ENCODE data around the gene RNF224. TPM values are rescaled to one million over a fixed set of nuclear protein-coding genes. Genes with fewer than 3 reads are reported as not detected.

Gene RNF224
- polyA plus RNA-seq, 1 of the 3 experiments (the other 2 are of a cell fraction), result 0.03 TPM

- ChIA-PET POLR2A (interaction anchor here (1.0 to 1.5 kb wide), 4 partner anchors 9 to 51 kb away, joined by 3 to 8 read pairs (median 4); no protein-coding TSS in a partner anchor), CTCF (interaction anchor here (0.9 to 2.8 kb wide), 5 partner anchors 12 to 149 kb away, joined by 3 to 18 read pairs (median 8); partner anchors contain the start of genes EXD3 and NOXA1)
- Histone ChIP-seq H4K20me1 (ENCODE audit: insufficient read depth) (0 out of 2 replicates have a peak, but pooled peaks cover 3% of the 10 kb centered on the region), H3K9ac (no peak overlapping the region), H3K4me3 (ENCODE audit: low read depth in 2 of 2, low read length in 1 of 2) (no peak overlapping the region), H3K4me2 (no peak overlapping the region), H2AFZ (ENCODE audit: low read depth) (no peak overlapping the region), H3K27ac (ENCODE audit: low read depth in 2 of 2, low read length in 1 of 2) (no peak overlapping the region), H3K36me3 (replicated peaks in 1 of 2; ENCODE audit: control insufficient read depth in 1 of 2, insufficient read depth in 2 of 2, low read length in 1 of 2) (peaks cover 7 to 31% of the 10 kb centered on the region in 2 experiments), H3F3A (replicated peaks; ENCODE audit: insufficient read depth) (peaks cover 8% of the 10 kb centered on the region), H3K4me1 (ENCODE audit: control insufficient read depth in 1 of 2, insufficient read depth in 2 of 2, low read depth in 1 of 2, low read length in 1 of 2) (no peaks in the 10 kb centered on the region; a peak in 2 of 4 replicates), H3K9me2 (no peaks in the 10 kb centered on the region), H3K27me3 (ENCODE audit: insufficient read depth) (no peaks in the 10 kb centered on the region), H3K9me3 (no peaks in the 10 kb centered on the region), H3K79me2 (ENCODE audit: insufficient read depth) (no peaks in the 10 kb centered on the region)
- no peak for TF ChIP-seq SMC3 (IDR thresholded peaks at IDR 0.05; ENCODE audit: low read depth, low read length)
- TF ChIP-seq RFX5 (IDR thresholded peaks at IDR 0.05; ENCODE audit: low read length), result no peak
- no peak for TF ChIP-seq RCOR1 (IDR thresholded peaks at IDR 0.05; ENCODE audit: low read length)
- TF ChIP-seq GABPA (IDR thresholded peaks at IDR 0.05; ENCODE audit: low read depth), result no peak
- no peak for TF ChIP-seq FOXJ3 (CRISPR knock-in tag; IDR thresholded peaks at IDR 0.05)
- TF ChIP-seq FOXM1 (IDR thresholded peaks at IDR 0.05; ENCODE audit: low read depth), result no peak
- TF ChIP-seq EZH2phosphoT487 (IDR thresholded peaks at IDR 0.05; ENCODE audit: borderline replicate concordance, low read depth), result no peak
- TF ChIP-seq MAX (IDR thresholded peaks at IDR 0.05; ENCODE audit: low read depth), result no peak
- no peak for TF ChIP-seq GATA2 (CRISPR knock-in tag; IDR thresholded peaks at IDR 0.05)
- TF ChIP-seq SIN3A (IDR thresholded peaks at IDR 0.05; ENCODE audit: borderline replicate concordance, low read depth, low read length), result no peak
- no peak for TF ChIP-seq NFIC (IDR thresholded peaks at IDR 0.05; ENCODE audit: borderline replicate concordance)
- TF ChIP-seq TAF1 (IDR thresholded peaks at IDR 0.05; ENCODE audit: borderline replicate concordance, low read depth, low read length), result no peak
- TF ChIP-seq TEAD4 (IDR thresholded peaks at IDR 0.05; ENCODE audit: borderline replicate concordance, insufficient read depth), result no peak
- no peak for DNase-seq
- WGBS (ENCODE audit: low lambda C conversion rate), result 90% methylated on average over 10 of the region's 15 CpGs
Measured at GRCh38 chr9:137273611-137274320, 46.5 kb downstream of the RNF224 start.

DNA sequence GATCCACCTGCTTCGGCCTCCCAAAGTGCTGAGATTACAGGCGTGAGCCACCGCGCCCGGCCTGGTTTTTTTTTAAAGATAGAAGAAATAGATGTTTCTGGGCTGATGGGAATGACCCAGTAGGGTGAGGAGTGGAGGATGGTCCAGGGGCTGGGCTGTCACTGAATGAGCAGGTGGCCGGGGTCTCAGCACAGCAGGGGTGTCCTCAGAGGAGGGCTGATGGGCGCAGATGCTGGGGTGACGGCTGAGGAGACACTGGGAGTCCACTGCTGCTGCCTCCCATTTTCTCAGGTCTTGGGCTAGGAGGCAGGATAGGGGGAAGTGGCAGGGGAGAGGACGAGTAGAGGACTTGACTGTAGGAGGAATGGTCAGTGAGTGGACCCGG is 47.9 kb downstream of the RNF224 start:
- peaks cover 8% of the 10 kb centered on the region for H3F3A ChIP-seq (replicated peaks; ENCODE audit: insufficient read depth)
- ChIA-PET CTCF (interaction anchor here (0.9 to 2.8 kb wide), 3 partner anchors 11 to 148 kb away, joined by 3 to 18 read pairs (median 8); partner anchors contain the start of genes EXD3 and NOXA1), POLR2A (no interaction called here)
- 0 out of 2 replicates have a peak, but pooled peaks cover 3% of the 10 kb centered on the region for H4K20me1 ChIP-seq (ENCODE audit: insufficient read depth)
- no peaks in the 10 kb centered on the region; a peak in 2 of 4 replicates for H3K4me1 ChIP-seq (ENCODE audit: control insufficient read depth in 1 of 2, insufficient read depth in 2 of 2, low read depth in 1 of 2, low read length in 1 of 2)
- no peak for DNase-seq
- 95% methylated on average over 10 of the region's 10 CpGs for WGBS (ENCODE audit: low lambda C conversion rate)
- H2AFZ ChIP-seq (ENCODE audit: low read depth), result no peak overlapping the region
- no peaks in the 10 kb centered on the region for H3K27me3 ChIP-seq (ENCODE audit: insufficient read depth)
- no peak overlapping the region for H3K27ac ChIP-seq (ENCODE audit: low read depth in 2 of 2, low read length in 1 of 2)
- no peak overlapping the region for H3K4me2 ChIP-seq
- no peaks in the 10 kb centered on the region for H3K9me2 ChIP-seq
- H3K9ac ChIP-seq, result no peak overlapping the region
- no peak overlapping the region for H3K4me3 ChIP-seq (ENCODE audit: low read depth in 2 of 2, low read length in 1 of 2)
- H3K9me3 ChIP-seq, result no peaks in the 10 kb centered on the region
- H3K36me3 ChIP-seq (replicated peaks in 1 of 2; ENCODE audit: control insufficient read depth in 1 of 2, insufficient read depth in 2 of 2, low read length in 1 of 2), result peaks cover 0 to 19% of the 10 kb centered on the region in 2 experiments
- H3K79me2 ChIP-seq (ENCODE audit: insufficient read depth), result no peaks in the 10 kb centered on the region
- TF ChIP-seq SIN3A (IDR thresholded peaks at IDR 0.05; ENCODE audit: borderline replicate concordance, low read depth, low read length) (no peak), USF2 (IDR thresholded peaks at IDR 0.05; ENCODE audit: borderline replicate concordance, low read depth, low read length) (no peak), MEF2A (IDR thresholded peaks at IDR 0.05; ENCODE audit: borderline replicate concordance, low read depth) (no peak), CTCF (IDR thresholded peaks at IDR 0.05) (no peak), FOXJ3 (CRISPR knock-in tag; IDR thresholded peaks at IDR 0.05) (no peak), TAF1 (IDR thresholded peaks at IDR 0.05; ENCODE audit: borderline replicate concordance, low read depth, low read length) (no peak), TCF12 (IDR thresholded peaks at IDR 0.05) (no peak), POLR2AphosphoS5 (IDR thresholded peaks at IDR 0.05; ENCODE audit: low read depth, low read length) (no peak), YY1 (IDR thresholded peaks at IDR 0.05; ENCODE audit: low read depth) (no peak), RFX5 (IDR thresholded peaks at IDR 0.05; ENCODE audit: low read length) (no peak), MXI1 (IDR thresholded peaks at IDR 0.05; ENCODE audit: low read depth, low read length) (no peak)
- TF ChIP-seq, protein P1, sequence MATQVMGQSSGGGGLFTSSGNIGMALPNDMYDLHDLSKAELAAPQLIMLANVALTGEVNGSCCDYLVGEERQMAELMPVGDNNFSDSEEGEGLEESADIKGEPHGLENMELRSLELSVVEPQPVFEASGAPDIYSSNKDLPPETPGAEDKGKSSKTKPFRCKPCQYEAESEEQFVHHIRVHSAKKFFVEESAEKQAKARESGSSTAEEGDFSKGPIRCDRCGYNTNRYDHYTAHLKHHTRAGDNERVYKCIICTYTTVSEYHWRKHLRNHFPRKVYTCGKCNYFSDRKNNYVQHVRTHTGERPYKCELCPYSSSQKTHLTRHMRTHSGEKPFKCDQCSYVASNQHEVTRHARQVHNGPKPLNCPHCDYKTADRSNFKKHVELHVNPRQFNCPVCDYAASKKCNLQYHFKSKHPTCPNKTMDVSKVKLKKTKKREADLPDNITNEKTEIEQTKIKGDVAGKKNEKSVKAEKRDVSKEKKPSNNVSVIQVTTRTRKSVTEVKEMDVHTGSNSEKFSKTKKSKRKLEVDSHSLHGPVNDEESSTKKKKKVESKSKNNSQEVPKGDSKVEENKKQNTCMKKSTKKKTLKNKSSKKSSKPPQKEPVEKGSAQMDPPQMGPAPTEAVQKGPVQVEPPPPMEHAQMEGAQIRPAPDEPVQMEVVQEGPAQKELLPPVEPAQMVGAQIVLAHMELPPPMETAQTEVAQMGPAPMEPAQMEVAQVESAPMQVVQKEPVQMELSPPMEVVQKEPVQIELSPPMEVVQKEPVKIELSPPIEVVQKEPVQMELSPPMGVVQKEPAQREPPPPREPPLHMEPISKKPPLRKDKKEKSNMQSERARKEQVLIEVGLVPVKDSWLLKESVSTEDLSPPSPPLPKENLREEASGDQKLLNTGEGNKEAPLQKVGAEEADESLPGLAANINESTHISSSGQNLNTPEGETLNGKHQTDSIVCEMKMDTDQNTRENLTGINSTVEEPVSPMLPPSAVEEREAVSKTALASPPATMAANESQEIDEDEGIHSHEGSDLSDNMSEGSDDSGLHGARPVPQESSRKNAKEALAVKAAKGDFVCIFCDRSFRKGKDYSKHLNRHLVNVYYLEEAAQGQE (IDR thresholded peaks at IDR 0.05; ENCODE audit: low read depth, low read length), result no peak

Data from SK-N-SH (cell line).